Muscle layer of duodenum (tissue), 2 donors: ENCODE results near the gene NTN1.

Experiments
- H3K27ac ChIP-seq: one replicate; pipeline ENCODE4 v1.7.0; 2013; ENCODE audit warnings: mild to moderate bottlenecking, low read length
- H3K27me3 ChIP-seq: one replicate; pipeline ENCODE4 v1.7.0; 2013; ENCODE audit warnings: low read depth, mild to moderate bottlenecking, control low read depth, low read length
- H3K36me3 ChIP-seq, 2 donors: one replicate each; pipeline ENCODE4 v1.7.0; 2013; ENCODE audit warnings: low read length in 2 of 2, control low read depth in 1 of 2, mild to moderate bottlenecking in 1 of 2; ENCODE audit not compliant: insufficient read depth in 2 of 2, control insufficient read depth in 1 of 2
- H3K4me1 ChIP-seq, 2 donors: one replicate each; pipeline ENCODE4 v1.7.0; 2013; ENCODE audit warnings: low read length in 2 of 2, mild to moderate bottlenecking in 2 of 2, control low read depth in 1 of 2, moderate library complexity in 1 of 2; ENCODE audit not compliant: insufficient read depth in 2 of 2, control insufficient read depth in 1 of 2
- H3K4me3 ChIP-seq, 2 donors: one replicate each; pipeline ENCODE4 v1.7.0; 2013; ENCODE audit warnings: low read length in 2 of 2, low read depth in 1 of 2, mild to moderate bottlenecking in 1 of 2
- H3K9me3 ChIP-seq, 2 donors: one replicate each; pipeline ENCODE4 v1.7.0; 2013; ENCODE audit warnings: low read length in 2 of 2, control low read depth in 1 of 2, mild to moderate bottlenecking in 1 of 2; ENCODE audit not compliant: control insufficient read depth in 1 of 2
- donor health status: healthy.

The NTN1 gene

DNA sequence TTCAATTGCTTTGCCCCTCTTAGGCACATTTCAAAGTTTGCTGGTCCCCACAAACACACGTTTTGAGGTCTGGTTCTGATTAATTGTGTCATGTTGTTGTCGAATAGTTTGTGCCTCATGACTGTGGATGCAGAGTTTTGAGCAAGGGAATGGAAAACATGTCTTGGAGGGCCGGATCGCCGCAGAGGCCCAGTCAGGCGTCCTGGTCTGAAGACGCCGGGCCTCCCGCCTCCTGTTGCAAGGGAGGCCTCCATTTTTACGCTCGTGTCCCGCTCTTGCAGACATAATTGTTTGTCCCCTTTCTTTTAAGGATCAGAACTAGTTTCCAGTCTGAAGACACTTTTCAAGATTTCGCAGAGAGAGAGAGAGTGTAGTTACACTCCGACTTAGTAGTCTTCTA, 3.2 kb downstream of the NTN1 start:
- H3K9me3 ChIP-seq: no peaks in the 10 kb centered on the region
- peak overlapping the region; percentile 10 for H3K27ac ChIP-seq
- no peaks in the 10 kb centered on the region for H3K36me3 ChIP-seq
- peak overlapping the region; percentile 3 to 92 for H3K4me3 ChIP-seq
- H3K4me1 ChIP-seq: peaks cover 0 to 52% of the 10 kb centered on the region in 2 donors
- no peaks in the 10 kb centered on the region for H3K27me3 ChIP-seq

DNA sequence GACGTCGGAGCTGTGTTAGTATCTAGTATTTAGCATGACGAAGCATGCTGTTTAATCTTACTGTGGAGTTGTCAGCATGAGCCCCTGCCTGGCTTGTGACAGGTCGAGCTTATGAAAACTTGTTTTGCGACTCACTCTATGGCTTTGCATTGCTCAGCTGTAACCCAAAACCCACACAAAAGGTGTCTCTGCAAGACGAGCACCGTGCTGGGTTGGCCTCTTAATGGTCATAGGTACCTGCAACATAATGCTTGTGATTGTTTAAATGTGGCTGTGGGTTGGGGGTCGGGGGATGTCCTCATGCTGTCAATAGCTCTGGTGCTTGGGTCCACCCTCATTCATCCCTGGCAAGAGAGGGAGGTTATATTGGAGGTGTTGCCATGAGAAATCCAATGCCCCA, 5.4 kb downstream of the NTN1 start:
- Histone ChIP-seq H3K27me3 (no peaks in the 10 kb centered on the region), H3K4me3 (peak overlapping the region in 1 of 2 donors; percentile 8), H3K36me3 (no peaks in the 10 kb centered on the region), H3K4me1 (peaks cover 0 to 41% of the 10 kb centered on the region in 2 donors), H3K9me3 (no peaks in the 10 kb centered on the region), H3K27ac (peak overlapping the region; percentile 33)

DNA sequence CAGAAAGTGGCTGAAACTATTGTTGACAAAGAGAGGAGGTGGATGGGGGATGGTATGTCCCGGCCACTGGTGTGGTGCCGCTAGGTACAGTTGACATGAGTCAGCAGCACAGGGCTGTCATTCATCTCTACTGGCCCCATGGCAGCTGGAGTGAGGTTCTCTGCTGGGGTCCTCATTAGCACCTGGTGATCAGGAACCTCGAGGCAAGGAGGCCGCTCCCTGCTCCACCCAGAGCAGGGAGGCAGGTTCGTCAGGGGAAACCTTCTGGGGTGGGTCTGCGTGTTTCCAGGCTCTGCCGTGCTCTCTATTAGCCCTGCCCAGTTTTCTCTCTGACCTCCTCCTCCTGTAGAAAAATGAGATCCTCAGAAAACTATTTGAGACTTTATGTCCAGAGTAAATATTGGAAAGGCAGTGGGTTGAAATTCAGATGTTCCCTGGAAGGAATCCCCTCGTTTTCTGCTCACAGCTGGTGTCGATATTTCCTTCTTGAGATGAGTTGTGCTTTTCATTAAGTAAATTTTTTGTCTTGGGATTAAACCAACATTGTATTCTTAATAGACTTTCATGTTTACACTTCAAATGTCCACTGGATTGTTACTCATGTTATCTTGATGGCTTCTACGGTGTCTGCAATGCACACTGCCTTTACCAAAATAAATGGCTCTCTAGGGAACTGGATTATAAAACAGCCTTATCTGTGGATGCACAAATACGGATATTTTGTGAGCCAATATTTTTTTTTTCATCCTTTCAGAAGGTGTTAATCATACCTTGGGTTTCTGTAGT, 7.1 kb downstream of the NTN1 start:
- no peaks in the 10 kb centered on the region for H3K27me3 ChIP-seq
- peaks cover 0 to 27% of the 10 kb centered on the region in 2 donors for H3K4me1 ChIP-seq
- peak overlapping the region; percentile 82 for H3K27ac ChIP-seq
- H3K4me3 ChIP-seq: no peak overlapping the region
- H3K36me3 ChIP-seq: no peaks in the 10 kb centered on the region
- H3K9me3 ChIP-seq: no peaks in the 10 kb centered on the region

DNA sequence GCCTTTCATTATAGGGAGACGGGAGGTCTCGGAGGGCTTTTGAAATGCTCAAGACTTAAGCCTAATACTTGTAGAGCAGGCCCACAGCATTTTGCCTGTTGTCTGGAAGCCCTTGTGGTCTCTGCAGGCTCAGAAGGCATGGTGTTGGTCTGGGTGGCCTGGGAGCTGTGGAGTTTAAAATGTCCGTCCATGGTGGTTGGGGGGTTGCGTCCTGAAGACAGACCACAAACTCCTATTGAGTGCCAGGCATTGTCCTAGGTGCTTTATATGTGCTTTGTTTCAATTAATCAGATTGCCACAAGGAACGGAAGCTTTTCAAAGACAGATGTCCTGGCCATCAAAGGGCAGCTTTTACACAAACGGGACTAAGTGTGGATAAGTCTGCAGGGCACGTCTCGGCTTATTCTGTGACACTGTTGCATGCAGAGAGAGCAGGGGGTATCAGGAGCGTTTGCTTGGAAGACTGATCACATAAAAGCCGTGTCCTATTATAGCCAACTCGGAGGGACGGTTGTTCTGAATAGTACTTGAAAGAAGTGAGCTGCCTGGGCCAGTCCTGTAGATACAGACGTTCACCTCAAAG, 7.8 kb downstream of the NTN1 start:
- H3K36me3 ChIP-seq: no peaks in the 10 kb centered on the region
- no peaks in the 10 kb centered on the region for H3K9me3 ChIP-seq
- H3K4me1 ChIP-seq: peaks cover 0 to 24% of the 10 kb centered on the region in 2 donors
- no peak overlapping the region for H3K4me3 ChIP-seq
- no peaks in the 10 kb centered on the region for H3K27me3 ChIP-seq
- peak overlapping the region; percentile 82 for H3K27ac ChIP-seq

DNA sequence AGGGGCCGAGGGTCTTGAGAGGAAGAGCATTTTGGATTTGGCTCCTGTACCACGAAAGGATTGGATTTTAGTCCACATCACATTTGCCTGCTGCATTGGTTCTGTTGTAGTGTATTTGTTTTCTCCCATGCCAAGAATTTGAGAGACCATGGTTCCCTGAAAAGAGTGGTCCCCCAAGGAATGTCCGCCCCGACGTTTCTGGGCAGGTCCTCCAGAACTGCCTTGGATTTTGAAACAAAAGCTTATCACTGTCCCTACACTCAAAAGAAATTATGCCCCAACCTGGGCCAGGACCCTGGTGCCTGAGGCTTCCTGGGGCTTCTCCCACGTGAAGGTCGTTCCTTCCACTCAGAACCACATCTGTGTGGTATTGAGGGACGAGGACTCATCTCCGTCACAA, 10.8 kb downstream of the NTN1 start:
- no peak overlapping the region for H3K4me3 ChIP-seq
- H3K9me3 ChIP-seq: no peaks in the 10 kb centered on the region
- H3K36me3 ChIP-seq: no peaks in the 10 kb centered on the region
- peaks cover 0 to 14% of the 10 kb centered on the region in 2 donors for H3K4me1 ChIP-seq
- no peaks in the 10 kb centered on the region for H3K27me3 ChIP-seq
- H3K27ac ChIP-seq: no peak overlapping the region

DNA sequence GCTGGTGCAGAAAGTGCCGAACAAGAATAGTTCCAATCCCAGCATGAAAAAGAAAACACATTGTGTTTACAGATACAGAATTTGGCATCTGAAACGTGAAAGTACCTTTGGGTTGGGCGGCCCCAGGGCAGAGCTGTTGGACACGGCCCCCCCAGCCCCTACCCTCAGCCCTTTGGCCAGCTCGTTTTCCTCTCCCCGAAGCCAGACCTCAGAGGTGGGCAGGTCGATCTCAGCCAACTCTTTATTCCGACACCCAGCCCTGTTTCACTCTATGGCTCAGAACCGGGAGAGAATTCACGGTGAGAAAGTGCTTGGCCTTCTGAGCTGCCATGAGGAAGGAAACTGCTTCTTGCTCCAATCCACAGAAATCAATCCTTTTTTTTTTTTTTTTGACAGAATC, 11.3 kb downstream of the NTN1 start:
- Histone ChIP-seq H3K9me3 (no peaks in the 10 kb centered on the region), H3K27me3 (no peaks in the 10 kb centered on the region), H3K36me3 (no peaks in the 10 kb centered on the region), H3K4me1 (peaks cover 0 to 14% of the 10 kb centered on the region in 2 donors), H3K27ac (no peak overlapping the region), H3K4me3 (no peak overlapping the region)

DNA sequence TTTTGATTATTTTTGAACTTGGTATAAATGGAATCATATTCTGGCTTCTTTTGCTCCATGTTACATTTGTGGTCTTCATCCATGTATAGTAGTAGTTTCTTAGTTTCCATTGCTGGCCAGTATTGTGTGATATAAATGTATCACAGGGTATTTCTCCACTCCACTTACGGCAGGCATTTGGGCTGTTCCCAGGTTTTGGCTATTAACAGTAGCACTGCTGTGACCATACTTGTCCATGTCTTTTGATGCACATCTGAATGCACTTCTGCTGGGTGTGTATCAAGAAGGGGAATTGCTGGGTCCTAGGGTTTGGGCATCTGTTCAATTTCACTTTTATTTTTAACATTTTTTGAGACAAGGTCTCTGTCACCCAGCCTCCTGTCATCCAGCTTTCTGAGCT, 13.9 kb downstream of the NTN1 start:
- no peak overlapping the region for H3K27ac ChIP-seq
- H3K9me3 ChIP-seq: peaks cover 0 to 6% of the 10 kb centered on the region in 2 donors
- H3K36me3 ChIP-seq: no peaks in the 10 kb centered on the region
- H3K27me3 ChIP-seq: no peaks in the 10 kb centered on the region
- peaks cover 0 to 4% of the 10 kb centered on the region in 2 donors for H3K4me1 ChIP-seq
- no peak overlapping the region for H3K4me3 ChIP-seq

DNA sequence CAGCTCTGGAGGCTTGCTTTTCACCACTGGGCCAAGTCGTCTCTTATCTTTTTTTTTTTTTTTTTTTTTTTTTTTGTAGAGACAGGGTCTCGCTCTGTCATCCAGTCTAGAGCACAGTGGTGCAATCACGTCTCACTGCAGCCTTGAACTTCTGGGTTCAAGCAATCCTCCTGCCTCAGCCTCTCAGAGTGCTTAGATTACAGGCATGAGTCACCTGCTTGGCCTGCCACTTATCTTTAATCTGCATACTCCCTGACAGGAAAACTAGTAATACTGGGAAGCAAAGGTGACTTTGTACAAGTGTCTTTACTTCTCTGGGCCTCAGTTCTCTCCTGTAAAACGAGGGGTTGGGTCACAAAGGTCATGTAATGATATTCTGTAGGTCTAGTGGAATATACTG, 15.0 kb downstream of the NTN1 start:
- no peak overlapping the region for H3K4me3 ChIP-seq
- H3K27ac ChIP-seq: no peak overlapping the region
- H3K36me3 ChIP-seq: no peaks in the 10 kb centered on the region
- no peaks in the 10 kb centered on the region for H3K27me3 ChIP-seq
- peaks cover 0 to 6% of the 10 kb centered on the region in 2 donors for H3K9me3 ChIP-seq
- peaks cover 0 to 4% of the 10 kb centered on the region in 2 donors for H3K4me1 ChIP-seq

DNA sequence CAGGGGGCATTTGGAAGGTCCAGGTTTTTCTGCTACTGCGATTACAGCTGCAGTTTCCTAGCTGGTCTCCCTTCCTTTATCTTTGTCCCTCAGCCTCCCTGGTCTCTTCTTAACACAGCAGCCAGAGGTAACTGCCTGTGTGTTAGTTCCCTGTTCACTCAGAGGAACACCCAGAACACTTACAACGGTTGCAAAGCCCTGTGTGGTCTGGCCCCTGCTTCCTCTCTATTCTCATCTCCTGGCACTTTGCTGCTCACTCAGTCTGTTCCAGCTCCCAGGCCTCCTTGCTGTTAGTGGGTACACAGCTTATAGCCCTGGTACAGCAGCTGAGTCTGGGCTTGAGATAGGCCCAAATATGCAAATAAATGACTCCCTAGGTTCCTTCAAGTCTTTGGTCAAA, 16.4 kb downstream of the NTN1 start:
- H3K4me1 ChIP-seq: peaks cover 0 to 4% of the 10 kb centered on the region in 2 donors
- no peaks in the 10 kb centered on the region for H3K27me3 ChIP-seq
- no peak overlapping the region for H3K4me3 ChIP-seq
- peaks cover 0 to 6% of the 10 kb centered on the region in 2 donors for H3K9me3 ChIP-seq
- no peak overlapping the region for H3K27ac ChIP-seq
- H3K36me3 ChIP-seq: no peaks in the 10 kb centered on the region

DNA sequence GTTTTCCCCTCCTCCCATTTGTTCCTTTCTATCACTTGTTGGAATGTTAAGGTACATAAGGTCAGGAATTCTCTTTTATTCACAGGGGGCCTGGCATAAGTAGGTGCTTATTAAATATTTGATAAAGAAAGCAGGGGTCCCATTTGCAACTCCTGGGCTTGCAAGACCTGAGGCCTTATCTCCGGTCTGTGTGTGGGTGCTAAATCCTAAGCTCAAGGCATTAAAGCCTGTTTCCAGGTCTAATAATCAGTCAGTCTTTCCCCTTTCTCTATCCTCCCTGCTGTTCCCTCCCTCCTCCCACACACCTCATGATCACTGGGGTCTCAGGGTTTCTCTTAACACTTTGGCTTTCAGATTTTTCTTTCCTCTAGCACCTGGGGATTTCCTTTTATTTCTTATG, 17.1 kb downstream of the NTN1 start:
- Histone ChIP-seq H3K9me3 (peaks cover 0 to 6% of the 10 kb centered on the region in 2 donors), H3K27me3 (no peaks in the 10 kb centered on the region), H3K4me3 (no peak overlapping the region), H3K4me1 (peaks cover 0 to 4% of the 10 kb centered on the region in 2 donors), H3K27ac (no peak overlapping the region), H3K36me3 (no peaks in the 10 kb centered on the region)

DNA sequence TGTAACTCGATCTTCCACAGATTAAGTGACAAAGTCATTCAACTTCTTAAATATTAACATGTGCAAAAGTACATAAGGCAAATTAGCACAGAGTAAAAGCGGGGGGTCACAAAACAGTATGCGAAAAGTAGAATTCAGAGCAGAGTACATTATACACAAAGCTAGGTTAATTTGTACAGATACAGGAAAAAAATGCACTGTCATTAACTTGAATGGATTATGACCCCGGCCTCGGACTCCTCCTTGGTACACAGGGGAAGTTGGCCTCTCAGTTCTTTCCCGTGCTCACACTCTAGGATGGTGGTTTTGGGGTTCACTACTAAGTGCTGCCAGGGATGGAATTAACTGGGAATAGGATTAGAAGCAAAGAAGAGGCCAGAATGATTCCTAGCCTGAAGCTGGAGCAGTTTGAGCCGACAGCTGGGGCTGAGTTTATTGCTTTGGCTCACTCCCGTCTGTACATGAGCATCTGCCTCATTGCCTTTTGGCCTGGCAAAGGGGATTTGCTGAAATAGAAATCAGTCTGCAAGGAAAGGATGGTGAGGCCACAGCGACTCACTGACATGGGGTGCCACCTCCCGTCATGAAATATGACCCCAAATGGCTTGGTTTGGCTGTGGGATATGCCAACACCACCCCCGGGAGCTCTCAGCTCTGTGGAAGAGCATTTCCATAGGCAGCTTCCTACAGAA, 23.6 kb downstream of the NTN1 start:
- H3K4me3 ChIP-seq: no peak overlapping the region
- H3K4me1 ChIP-seq: peaks cover 9% of the 10 kb centered on the region in 2 donors
- H3K36me3 ChIP-seq: no peaks in the 10 kb centered on the region
- H3K27me3 ChIP-seq: no peaks in the 10 kb centered on the region
- peaks cover 0 to 4% of the 10 kb centered on the region in 2 donors for H3K9me3 ChIP-seq
- peak overlapping the region; percentile 3 for H3K27ac ChIP-seq
